GM10847 (cell line): Measurements from ENCODE around the gene SRP9.

ENCODE experiments used
- POLR2A ChIP-seq: IDR thresholded peaks from 2 replicates; pipeline ENCODE4 v1.6.1; 2011; ENCODE audit not compliant: insufficient read length; ENCODE audit errors: extremely low read depth

SRP9 gene

DNA sequence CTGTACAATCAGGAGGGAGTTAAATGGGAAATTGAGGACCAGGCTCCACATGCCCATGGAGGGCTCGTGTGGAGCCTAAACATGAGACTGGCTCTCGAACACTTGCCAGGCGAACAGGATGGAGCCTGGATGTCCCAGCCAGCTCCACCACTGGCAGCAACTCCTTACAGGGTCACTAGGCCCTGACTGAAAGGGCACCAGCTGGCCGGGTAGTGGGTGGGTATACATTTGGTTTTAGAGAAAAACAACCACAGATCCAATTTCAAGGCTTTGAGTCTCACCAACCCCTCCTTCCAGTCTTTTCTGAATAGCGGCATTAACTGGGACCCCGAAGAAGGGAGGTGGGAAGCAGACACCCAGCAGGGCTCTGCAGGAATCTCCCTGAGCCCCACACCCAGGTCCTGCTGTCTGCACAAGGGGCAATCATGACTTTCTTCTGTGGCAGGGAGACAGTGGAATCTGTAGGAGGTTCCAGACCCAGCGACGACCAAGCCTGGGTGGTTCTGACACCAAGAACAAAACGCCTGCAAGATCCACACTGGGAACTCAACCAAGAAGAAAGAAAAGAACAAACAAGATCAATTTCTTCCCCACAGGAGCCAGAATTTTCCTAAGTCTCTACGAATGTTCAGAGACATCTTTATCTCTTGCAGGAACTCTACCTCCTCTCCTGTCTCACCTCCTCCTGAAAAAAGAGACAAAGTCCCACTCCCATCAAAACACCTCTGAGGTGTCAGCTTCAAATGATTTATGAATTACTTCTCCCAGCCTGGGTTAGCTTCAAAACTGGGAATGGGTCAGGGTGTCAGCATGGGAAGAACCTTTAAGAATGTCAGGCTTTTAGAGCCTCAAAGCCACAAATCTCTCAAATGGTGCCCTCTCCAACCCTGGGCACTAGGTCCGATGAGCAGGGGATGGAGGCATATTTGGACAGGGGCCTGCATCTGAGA, 26.5 kb upstream of the SRP9 start:
- TF ChIP-seq POLR2A = no peak

DNA sequence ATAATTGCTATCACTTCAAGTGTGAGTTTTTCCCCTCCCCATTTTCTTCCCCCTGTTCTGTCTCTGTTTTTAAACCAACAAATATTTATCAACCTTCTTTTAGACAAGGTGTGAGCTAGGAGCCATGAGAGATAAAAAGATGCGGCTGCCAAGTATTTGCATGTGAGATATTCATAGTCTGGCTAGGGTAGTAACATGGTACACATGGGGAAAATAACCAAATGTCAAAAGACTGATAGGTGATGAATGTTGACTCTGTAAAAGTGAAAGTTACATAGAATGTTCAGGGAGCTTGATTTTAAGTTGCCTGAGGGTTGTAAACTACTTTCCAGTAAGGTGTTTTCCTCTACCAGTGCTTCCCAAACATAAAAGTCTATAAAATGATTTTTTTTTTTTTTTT, 25.4 kb upstream of the SRP9 start:
- TF ChIP-seq POLR2A = no peak

DNA sequence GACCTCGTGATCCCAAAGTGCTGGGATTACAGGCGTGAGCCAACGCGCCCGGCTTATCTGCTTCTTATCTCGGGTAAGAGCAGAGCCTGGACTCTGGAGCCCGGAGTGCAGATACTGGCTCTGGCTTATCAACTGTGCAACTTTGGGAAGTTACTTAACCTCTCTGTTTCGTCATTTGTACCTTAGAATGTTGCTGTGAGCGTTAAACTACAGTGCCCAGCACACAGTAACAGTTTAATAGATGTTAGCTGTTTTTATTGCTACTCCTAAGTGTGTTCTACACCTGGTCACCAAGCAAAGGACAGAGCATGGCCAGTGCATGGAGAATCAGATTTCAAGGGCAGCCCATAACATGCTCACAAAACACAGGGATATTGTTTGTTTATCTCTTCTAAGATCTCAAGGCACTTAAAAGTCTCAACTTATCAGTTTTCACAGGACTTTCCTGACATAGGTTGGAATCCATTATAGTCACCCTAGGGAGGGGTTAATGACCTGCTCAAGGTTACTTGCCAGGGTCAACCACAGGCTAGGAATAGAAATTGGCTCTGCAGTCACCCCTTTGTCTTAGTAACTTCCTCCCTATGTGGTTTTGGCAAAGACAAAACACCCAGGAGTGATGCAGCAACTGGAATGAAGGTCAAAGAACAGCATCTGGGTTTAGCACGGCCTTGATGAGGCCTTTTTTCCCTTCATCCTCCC, 22.5 kb upstream of the SRP9 start:
- no peak for TF ChIP-seq POLR2A

DNA sequence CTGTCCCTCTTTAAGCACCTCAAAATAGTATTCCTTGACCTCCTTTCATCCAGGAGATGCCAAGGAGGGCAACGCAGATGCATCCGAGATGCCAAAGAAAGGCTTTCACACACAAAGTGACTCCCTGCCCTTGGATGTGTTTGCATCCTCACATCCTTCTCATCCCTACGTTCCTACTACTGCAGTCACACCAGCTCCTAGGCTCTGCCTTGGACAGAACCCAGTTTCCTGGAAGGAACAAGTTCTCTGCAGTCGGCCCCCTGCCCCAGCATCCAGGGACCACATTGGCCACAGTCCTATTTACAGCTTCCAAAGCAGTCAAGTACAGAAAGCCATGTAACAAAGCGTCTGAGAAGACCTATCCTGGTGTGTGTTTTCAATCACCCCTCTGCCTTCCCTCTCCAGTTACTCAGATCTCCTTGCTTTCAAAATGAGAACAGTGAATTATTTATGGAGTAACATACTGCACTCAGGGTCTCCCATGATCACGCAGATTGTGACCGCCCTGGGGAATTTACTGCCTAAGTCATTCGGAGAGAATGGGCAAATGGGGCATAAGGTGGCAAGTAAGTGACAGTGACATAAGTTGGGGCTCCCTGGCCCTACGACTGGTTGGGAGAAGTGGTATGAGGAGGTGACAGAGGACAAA, 21.8 kb upstream of the SRP9 start:
- TF ChIP-seq POLR2A = no peak

DNA sequence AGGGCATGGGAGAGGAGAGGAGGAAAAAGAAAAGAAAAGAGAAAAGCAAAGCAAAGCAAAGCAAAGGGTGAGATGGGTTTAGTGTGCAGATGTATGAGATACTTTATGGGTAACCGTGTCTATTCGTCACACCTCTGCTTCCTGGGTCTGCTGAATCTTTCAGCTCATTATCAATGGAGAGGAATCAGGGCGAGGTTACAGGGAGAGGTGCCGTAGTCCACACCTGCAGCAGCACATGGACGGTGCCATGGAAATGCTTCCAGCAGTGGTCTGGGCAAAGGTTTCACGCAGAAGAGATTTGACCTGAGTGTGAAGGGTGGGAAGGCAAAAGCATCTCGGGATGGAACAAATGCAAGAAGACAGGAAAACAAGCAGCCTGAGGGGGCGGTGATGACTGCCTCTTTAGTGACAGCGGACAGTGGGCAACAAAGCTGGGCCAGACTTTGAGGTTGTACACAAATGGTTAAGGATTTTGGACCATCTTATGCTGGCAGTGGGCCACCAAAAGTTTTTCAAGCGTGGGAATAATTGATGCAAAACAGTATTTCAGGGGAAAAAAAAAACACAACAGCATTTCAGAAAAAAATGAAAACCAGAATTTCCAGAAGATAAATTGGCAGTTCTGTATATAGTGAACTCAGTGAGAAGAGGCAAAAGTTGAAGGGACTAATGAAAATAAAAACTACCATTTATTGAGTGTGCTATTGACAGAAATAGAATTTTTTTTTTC, 19.5 kb upstream of the SRP9 start:
- TF ChIP-seq POLR2A = no peak

DNA sequence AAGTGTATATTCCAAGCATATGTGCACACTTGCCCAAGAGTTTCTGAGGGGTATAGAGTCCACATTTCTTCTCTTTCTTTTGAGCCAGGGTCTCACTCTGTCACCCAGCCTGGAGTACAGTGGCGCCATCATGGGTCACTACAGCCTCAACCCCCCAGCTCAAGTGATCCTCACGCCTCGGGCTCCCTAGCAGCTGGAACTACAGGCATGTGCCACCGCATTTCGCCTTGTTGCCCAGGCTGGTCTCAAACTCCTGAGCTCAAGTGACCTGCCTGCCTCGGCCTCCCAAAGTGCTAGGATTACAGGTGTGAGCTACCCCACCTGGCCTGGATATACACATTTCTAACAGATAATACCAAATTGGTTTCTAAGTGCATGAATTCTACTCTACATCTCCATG, 17.1 kb upstream of the SRP9 start:
- no peak for TF ChIP-seq POLR2A

DNA sequence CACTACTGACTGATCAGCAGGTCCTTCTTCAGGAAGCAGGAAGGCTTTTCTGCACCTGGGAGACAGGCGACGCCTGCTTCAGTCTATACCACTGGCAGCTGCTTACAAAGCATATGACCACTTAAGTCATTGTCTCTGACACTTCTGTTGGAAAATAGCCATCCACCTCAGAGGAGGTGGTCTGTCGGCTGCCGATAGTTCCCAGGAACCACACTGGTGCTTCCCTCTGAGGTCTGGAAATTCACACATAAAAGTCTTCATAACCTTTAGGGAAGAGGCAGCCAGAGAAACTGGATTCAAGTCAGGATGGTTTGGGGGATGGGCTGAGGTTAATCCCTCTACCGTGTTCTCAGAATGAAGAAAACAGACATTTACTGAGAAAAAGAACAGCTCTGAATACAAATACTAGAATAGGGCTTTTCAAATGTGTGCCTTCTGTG, 15.6 kb upstream of the SRP9 start:
- TF ChIP-seq POLR2A = no peak

DNA sequence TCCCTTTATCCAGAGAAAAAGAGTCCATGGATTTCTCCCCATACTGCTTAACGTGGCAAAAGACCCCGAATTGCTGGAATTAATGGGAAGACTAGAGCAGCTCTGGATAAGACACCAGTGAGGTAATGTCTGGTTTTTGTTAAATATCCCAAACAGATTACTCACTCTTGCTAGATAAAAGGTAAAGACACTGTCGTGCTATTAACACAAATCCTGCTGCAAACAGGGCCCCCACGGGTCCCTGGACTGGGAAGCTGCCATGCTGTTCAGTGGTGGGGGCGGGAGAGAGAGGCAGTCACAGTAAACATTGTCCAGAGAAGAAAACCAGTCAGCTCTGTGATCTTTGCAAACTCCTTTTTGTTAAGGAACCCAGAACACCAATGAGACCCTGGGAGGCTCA, 15.2 kb upstream of the SRP9 start:
- no peak for TF ChIP-seq POLR2A

DNA sequence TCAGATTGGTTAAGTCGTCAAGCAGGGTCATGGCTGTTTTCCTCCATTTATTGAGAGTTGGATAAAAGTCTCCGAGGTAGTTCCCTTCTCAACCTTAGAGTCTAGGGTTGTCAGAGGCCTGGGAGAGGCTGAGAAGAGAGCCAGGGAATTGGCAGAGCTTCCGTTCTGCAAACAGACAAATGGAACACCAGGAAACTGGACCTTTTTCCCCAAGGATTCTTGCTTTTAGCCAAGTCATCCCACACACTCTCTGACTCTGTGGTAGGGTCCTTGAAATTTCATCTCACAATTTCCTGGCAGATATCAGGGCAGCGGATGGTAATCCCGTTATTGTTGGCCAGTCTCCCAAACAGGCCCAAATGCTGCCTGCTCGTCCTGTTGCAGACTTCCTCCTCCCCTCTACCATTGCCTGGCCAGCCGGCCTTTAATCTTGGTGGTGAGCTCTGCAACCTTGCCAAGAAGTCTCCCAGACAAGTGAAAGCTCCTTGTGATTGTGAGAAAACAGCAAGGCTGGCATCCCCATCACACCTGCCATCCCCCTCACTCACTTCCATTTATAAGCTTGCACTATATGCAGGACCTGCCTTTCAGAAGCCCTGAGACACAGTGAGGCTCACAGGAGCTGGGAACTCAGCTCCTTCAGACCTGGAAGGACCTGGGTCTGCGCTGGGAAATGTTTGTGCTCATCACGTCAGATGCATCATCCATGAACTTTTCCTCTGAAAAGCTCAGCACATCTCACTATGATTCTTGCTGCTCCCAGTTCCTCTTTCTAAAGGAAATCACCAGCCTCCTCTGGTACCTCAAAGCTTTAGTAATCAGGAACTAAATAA, 13.7 kb upstream of the SRP9 start:
- TF ChIP-seq POLR2A = no peak

DNA sequence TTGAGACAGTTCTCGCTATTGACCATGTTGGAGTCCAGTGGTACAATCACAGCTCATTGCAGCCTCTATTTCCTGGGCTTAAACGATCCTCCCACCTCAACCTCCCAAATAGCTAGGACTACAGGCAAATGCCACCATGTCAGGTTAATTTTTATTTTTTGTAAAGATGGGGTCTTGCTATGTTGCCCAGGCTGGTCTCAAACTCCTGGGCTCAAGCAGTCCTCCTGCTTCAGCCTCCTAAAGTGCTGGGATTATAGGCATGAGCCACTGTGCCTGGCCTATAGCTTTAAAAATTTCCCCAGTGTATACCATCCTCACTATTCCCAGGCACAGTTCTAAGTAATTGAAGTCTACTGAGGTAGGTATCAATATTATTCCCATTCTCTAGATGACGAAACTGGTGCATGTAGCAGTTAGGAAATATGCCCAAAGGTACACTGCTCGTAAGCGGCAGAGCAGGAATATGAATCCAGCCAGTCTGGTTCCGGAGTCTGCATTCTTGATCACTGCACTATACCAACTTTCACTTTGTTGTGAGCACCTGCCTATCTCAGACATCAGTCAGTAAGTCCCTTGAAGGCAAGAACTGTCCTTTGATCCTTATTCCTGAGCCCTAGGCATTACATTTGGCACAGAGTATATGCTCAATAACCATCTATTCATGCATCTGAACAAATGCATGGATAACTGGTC, 11.5 kb upstream of the SRP9 start:
- no peak for TF ChIP-seq POLR2A

DNA sequence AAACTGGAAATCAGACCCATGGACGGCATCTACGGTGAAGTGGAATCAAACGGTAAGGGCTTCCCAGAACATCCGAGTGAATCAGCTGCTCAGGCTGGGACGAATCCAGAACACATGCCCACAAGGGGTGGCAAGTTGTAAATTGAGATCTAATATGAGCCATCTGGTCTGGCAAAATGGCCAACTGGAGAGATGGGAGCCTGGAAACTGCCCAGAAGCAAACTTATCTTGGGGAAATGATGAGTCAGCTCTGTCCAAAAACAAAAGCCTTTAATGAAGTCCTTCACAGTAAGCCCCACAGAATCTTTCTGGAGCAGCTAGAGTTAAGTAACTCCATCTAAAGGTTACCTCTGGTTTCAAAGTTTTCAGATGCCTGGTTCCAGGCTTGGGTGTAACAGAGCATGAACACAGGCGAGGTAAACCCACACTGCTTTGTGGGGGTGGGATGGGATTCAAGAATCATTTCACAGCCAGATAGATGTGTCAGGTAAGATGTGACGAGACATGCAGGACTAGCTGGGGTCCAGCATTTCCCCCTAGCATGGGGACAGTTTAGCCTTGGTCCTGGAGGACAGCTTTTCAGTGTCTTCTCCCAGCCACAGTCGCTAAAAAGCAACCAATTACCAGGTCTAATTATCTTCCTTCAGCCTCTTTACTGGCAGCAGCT, 10.5 kb upstream of the SRP9 start:
- TF ChIP-seq POLR2A = no peak

DNA sequence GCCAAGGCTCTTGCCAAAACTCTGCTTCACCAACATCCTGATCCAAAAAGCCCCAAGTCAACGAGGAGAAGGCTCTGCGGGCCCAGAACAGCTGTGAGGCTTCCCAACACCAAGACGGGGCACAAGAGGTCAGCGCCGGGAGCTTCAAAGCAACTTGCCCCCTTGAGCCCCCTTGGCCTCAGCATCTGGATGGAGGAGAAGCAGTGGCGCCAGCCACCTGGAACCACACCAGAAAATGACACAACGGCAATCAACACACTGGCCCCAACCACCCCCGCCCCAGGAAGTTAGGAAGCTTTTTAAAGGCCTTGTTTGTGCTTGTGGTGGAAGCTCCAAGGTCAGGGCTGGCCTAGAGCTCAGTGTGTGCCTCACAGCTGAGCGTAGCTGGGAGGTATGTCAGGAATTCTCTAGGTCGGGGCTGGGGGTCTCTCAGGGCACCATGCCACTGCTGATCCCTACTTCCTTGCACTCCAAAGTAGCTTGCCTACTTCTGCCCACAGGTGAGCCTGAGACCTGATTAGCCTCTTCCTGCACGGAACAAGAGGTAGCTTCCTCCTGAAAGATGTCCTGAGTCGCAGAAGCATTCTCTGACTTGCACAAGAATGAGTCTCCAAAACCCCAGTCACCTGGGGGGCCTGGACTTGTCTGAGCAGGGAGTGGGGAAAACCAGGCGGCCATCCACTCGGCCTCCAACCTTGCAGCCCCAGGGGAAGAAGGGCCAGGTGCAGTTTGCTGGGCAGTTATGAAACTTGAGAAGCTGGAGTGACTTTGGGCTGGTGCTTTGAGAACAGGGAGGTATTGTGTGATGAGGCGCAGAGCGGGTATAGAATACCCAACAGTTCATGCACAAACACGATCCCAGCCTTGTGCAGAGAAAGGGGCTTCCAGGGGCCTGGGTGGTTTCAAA, 9.7 kb upstream of the SRP9 start:
- TF ChIP-seq POLR2A = no peak
